Measurements from ENCODE around the gene CDKN1B.

CDKN1B gene

GRCh38 chr12:12721814-12722434 is 4.8 kb downstream of the CDKN1B start:
- FAIRE-seq (no peak), DNase-seq (ENCODE audit: insufficient read length, low spot score) (no peak)
- TF ChIP-seq POU2F2 (IDR thresholded peaks at IDR 0.05; ENCODE audit: low read depth, low read length), result no peak
- TF ChIP-seq POLR2AphosphoS5 (IDR thresholded peaks at IDR 0.05; ENCODE audit: low read depth, low read length), result no peak
- no peak for TF ChIP-seq PAX5 (IDR thresholded peaks at IDR 0.05; ENCODE audit: insufficient read depth, low read length, severe bottlenecking)
- TF ChIP-seq SPI1 (IDR thresholded peaks at IDR 0.05; ENCODE audit: low read depth, low read length), result no peak
- TF ChIP-seq POLR2A (IDR thresholded peaks at IDR 0.05; ENCODE audit: low read depth, low read length), result no peak
- no peak for TF ChIP-seq TAF1 (IDR thresholded peaks at IDR 0.05; ENCODE audit: low read depth, low read length)

GRCh38 chr12:12722435-12723148 is 5.4 kb downstream of the CDKN1B start:
- FAIRE-seq (peak; percentile 86), DNase-seq (ENCODE audit: insufficient read length, low spot score) (no peak)
- TF ChIP-seq POLR2AphosphoS5 (IDR thresholded peaks at IDR 0.05; ENCODE audit: low read depth, low read length), result peak; percentile 39; the same call in 1 of the 2 replicates
- peak; percentile 19; the same call in 1 of the 2 replicates for TF ChIP-seq SPI1 (IDR thresholded peaks at IDR 0.05; ENCODE audit: low read depth, low read length)
- no peak for TF ChIP-seq POLR2A (IDR thresholded peaks at IDR 0.05; ENCODE audit: low read depth, low read length)
- no peak for TF ChIP-seq PAX5 (IDR thresholded peaks at IDR 0.05; ENCODE audit: insufficient read depth, low read length, severe bottlenecking)

DNA sequence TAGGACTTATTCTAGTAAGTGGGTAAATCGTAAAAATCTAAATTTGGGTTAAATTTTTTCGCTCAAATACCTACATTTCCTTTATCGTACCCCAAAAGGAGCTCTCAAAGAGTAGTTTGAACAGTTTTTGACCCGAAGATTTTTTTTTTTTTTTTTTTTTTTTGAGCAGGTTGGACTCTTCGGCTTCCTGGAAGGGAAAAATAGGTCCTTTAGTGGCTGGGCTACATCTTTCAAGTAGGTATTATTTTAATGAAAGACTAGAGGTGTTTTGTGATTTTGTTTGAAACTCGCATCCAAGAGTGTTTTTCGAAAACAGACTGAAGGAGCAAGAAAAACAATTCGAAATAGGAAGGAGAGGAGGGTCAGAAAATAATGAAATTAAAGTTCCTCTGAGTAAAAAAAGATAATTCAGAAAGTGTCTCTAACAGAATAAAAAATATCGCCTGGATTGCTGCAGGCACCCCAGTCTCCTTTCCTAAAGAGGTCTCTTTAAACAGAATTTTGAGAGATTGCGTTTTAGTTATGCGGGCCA is 6.0 kb downstream of the CDKN1B start:
- TF ChIP-seq PAX5 (IDR thresholded peaks at IDR 0.05; ENCODE audit: insufficient read depth, low read length, severe bottlenecking), result no peak
- TF ChIP-seq POLR2A (IDR thresholded peaks at IDR 0.05; ENCODE audit: low read depth, low read length), result no peak
- no peak for TF ChIP-seq SPI1 (IDR thresholded peaks at IDR 0.05; ENCODE audit: low read depth, low read length)
- TF ChIP-seq POU2F2 (IDR thresholded peaks at IDR 0.05; ENCODE audit: low read depth, low read length), result no peak
- no peak for TF ChIP-seq TAF1 (IDR thresholded peaks at IDR 0.05; ENCODE audit: low read depth, low read length)
- TF ChIP-seq POLR2AphosphoS5 (IDR thresholded peaks at IDR 0.05; ENCODE audit: low read depth, low read length), result no peak
- no peak for FAIRE-seq
- DNase-seq (ENCODE audit: insufficient read length, low spot score), result no peak

GRCh38 chr12:12723681-12724420 is 6.7 kb downstream of the CDKN1B start:
- peak; percentile 91 for FAIRE-seq

GRCh38 chr12:12724421-12725085 is 7.4 kb downstream of the CDKN1B start:
- FAIRE-seq (peak; percentile 13), DNase-seq (ENCODE audit: insufficient read length, low spot score) (no peak)
- TF ChIP-seq POLR2AphosphoS5 (IDR thresholded peaks at IDR 0.05; ENCODE audit: low read depth, low read length), result peak; percentile 23; the same call in 1 of the 2 replicates
- TF ChIP-seq SPI1 (IDR thresholded peaks at IDR 0.05; ENCODE audit: low read depth, low read length), result no peak
- no peak for TF ChIP-seq TAF1 (IDR thresholded peaks at IDR 0.05; ENCODE audit: low read depth, low read length)
- TF ChIP-seq PAX5 (IDR thresholded peaks at IDR 0.05; ENCODE audit: insufficient read depth, low read length, severe bottlenecking), result no peak
- peak; percentile 11; the same call in 1 of the 2 replicates for TF ChIP-seq POU2F2 (IDR thresholded peaks at IDR 0.05; ENCODE audit: low read depth, low read length)
- no peak for TF ChIP-seq POLR2A (IDR thresholded peaks at IDR 0.05; ENCODE audit: low read depth, low read length)

More at GRCh38 chr12:12723681-12724420, 6.7 kb downstream of the CDKN1B start:
- DNase-seq (ENCODE audit: insufficient read length, low spot score), result no peak
- TF ChIP-seq TAF1 (IDR thresholded peaks at IDR 0.05; ENCODE audit: low read depth, low read length) (no peak), POLR2AphosphoS5 (IDR thresholded peaks at IDR 0.05; ENCODE audit: low read depth, low read length) (peak; percentile 53; the same call in 1 of the 2 replicates), POLR2A (IDR thresholded peaks at IDR 0.05; ENCODE audit: low read depth, low read length) (peak; percentile 21), SPI1 (IDR thresholded peaks at IDR 0.05; ENCODE audit: low read depth, low read length) (no peak), POU2F2 (IDR thresholded peaks at IDR 0.05; ENCODE audit: low read depth, low read length) (peak; percentile 49; the same call in 1 of the 2 replicates)

- DNase-seq (ENCODE audit: insufficient read length, low spot score), result peak; percentile 67
- FAIRE-seq, result peak; percentile 91
Measured at GRCh38 chr12:12725086-12725955, 8.2 kb downstream of the CDKN1B start.

GRCh38 chr12:12725956-12726554 is 8.9 kb downstream of the CDKN1B start:
- FAIRE-seq, result no peak
- peak; percentile 56; the same call in 1 of the 2 replicates for TF ChIP-seq POLR2AphosphoS5 (IDR thresholded peaks at IDR 0.05; ENCODE audit: low read depth, low read length)
- TF ChIP-seq PAX5 (IDR thresholded peaks at IDR 0.05; ENCODE audit: insufficient read depth, low read length, severe bottlenecking), result no peak
- no peak for TF ChIP-seq POU2F2 (IDR thresholded peaks at IDR 0.05; ENCODE audit: low read depth, low read length)
- TF ChIP-seq TAF1 (IDR thresholded peaks at IDR 0.05; ENCODE audit: low read depth, low read length), result peak; percentile 67; the same call in 1 of the 2 replicates
- TF ChIP-seq POLR2A (IDR thresholded peaks at IDR 0.05; ENCODE audit: low read depth, low read length), result peak; percentile 55
- no peak for DNase-seq (ENCODE audit: insufficient read length, low spot score)

More at GRCh38 chr12:12725086-12725955, 8.2 kb downstream of the CDKN1B start:
- peak; percentile 84 for TF ChIP-seq TAF1 (IDR thresholded peaks at IDR 0.05; ENCODE audit: low read depth, low read length)
- TF ChIP-seq SPI1 (IDR thresholded peaks at IDR 0.05; ENCODE audit: low read depth, low read length), result no peak
- TF ChIP-seq POLR2AphosphoS5 (IDR thresholded peaks at IDR 0.05; ENCODE audit: low read depth, low read length), result peak; percentile 72; the same call in 1 of the 2 replicates
- TF ChIP-seq PAX5 (IDR thresholded peaks at IDR 0.05; ENCODE audit: insufficient read depth, low read length, severe bottlenecking), result peak; percentile 9
- peak; percentile 47; the same call in 1 of the 2 replicates for TF ChIP-seq POU2F2 (IDR thresholded peaks at IDR 0.05; ENCODE audit: low read depth, low read length)
- TF ChIP-seq POLR2A (IDR thresholded peaks at IDR 0.05; ENCODE audit: low read depth, low read length), result peak; percentile 67

Data from GM12891 (cell line).